ENCODE results near the gene EYA2.

EYA2 gene

GRCh38 chr20:47230811-47231256 lies 336.2 kb downstream of the EYA2 start:
- DNase-seq = peak in 1 of 14 donors; percentile 14

- DNase-seq = no peak
Observed at GRCh38 chr20:47231382-47232039, 336.9 kb downstream of the EYA2 start.

GRCh38 chr20:47232518-47232917 lies 337.9 kb downstream of the EYA2 start:
- DNase-seq = no peak

- no peak for DNase-seq
Observed at GRCh38 chr20:47233333-47234188, 338.9 kb downstream of the EYA2 start.

GRCh38 chr20:47235111-47235510 lies 340.5 kb downstream of the EYA2 start:
- DNase-seq = no peak

- no peak for DNase-seq
Observed at GRCh38 chr20:47235853-47236638, 341.4 kb downstream of the EYA2 start.

- no peak for DNase-seq
Observed at GRCh38 chr20:47236639-47236900, 341.9 kb downstream of the EYA2 start.

- DNase-seq = peak in 2 of 14 donors; percentile 11 to 85
Observed at GRCh38 chr20:47237715-47238114, 343.1 kb downstream of the EYA2 start.

All from C1 segment of cervical spinal cord (tissue), 14 donors.